ENCODE data around the gene ODAD2. TPM values are rescaled to one million over a fixed set of nuclear protein-coding genes. Genes with fewer than 3 reads are reported as not detected.

Gene ODAD2
- polyA plus RNA-seq, 1 donor from 2014 or later = not detected

DNA sequence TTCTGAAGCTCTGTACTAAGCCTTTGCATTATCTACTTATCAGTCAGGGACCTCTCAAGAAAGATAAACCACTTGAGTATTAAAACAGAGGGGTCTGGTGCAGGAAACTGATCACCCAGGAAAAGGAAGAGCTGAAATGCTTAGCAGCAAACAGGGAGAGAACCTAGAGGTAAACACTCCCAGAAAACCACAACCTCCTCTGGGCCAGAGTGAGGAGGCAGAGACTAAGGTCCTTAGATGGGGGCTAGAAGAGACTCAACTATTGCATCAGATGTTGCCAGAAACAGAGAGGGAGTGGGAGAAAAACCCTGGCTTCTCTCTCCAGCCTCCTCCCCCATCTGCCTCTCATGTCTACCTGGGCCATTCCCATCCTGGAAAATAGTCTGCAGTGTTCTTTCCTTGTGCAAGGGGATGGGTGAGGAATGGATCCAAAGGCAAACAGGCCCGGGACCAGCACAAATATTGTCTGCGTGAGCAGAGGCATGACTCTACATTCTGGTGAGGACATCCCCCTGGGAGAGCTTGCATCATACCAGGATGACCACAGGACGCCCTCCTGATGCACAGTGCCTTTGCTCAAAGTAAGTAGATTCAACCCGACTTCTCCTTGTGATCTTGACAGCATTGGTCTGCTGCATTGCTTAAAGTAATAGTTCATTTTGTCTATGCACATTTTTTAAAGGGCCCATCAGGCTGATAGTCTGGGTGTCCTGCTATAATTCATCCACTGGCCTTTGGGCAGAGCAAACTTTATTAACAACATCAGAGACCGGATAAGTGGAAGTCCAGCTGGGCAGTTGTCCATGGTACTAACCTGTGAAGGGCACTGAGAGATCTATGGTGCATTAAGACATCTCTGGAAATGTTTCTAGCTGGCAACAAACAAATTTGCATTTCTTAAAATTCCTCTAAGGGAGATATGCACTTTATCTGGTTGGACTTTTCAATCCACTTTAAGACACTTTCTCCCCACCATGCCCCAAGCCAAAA lies 22.4 kb upstream of the ODAD2 start:
- H3K4me2 ChIP-seq (ENCODE audit: low read length) = no peak overlapping the region
- H3K79me2 ChIP-seq (replicated peaks; ENCODE audit: insufficient read depth, low read length) = no peaks in the 10 kb centered on the region
- no peak overlapping the region for H3K27ac ChIP-seq (ENCODE audit: low read length)
- no peaks in the 10 kb centered on the region for H3K36me3 ChIP-seq (ENCODE audit: insufficient read depth, low read length)
- H3K4me3 ChIP-seq (ENCODE audit: low read length) = no peak overlapping the region
- H3K27me3 ChIP-seq (ENCODE audit: insufficient read depth, low read depth, low read length) = no peaks in the 10 kb centered on the region
- no peak overlapping the region for H3K9ac ChIP-seq (ENCODE audit: low read length)
- no peak overlapping the region for H2AFZ ChIP-seq (ENCODE audit: low read depth, low read length)
- no peaks in the 10 kb centered on the region for H3K9me2 ChIP-seq (ENCODE audit: insufficient read depth, low read length)
- no peaks in the 10 kb centered on the region for H4K20me1 ChIP-seq (ENCODE audit: insufficient read depth)
- no peak for TF ChIP-seq EP300 (conservative IDR thresholded peaks at IDR 0.05; ENCODE audit: poor library complexity, severe bottlenecking)
- no peak for TF ChIP-seq POLR2AphosphoS5 (IDR thresholded peaks at IDR 0.05)
- no peak for TF ChIP-seq TAF1 (IDR thresholded peaks at IDR 0.05; ENCODE audit: low read depth)
- no peak for TF ChIP-seq EZH2 (IDR thresholded peaks at IDR 0.05; ENCODE audit: borderline replicate concordance, insufficient read depth, low read length, poor library complexity, severe bottlenecking)
- TF ChIP-seq, protein P1, sequence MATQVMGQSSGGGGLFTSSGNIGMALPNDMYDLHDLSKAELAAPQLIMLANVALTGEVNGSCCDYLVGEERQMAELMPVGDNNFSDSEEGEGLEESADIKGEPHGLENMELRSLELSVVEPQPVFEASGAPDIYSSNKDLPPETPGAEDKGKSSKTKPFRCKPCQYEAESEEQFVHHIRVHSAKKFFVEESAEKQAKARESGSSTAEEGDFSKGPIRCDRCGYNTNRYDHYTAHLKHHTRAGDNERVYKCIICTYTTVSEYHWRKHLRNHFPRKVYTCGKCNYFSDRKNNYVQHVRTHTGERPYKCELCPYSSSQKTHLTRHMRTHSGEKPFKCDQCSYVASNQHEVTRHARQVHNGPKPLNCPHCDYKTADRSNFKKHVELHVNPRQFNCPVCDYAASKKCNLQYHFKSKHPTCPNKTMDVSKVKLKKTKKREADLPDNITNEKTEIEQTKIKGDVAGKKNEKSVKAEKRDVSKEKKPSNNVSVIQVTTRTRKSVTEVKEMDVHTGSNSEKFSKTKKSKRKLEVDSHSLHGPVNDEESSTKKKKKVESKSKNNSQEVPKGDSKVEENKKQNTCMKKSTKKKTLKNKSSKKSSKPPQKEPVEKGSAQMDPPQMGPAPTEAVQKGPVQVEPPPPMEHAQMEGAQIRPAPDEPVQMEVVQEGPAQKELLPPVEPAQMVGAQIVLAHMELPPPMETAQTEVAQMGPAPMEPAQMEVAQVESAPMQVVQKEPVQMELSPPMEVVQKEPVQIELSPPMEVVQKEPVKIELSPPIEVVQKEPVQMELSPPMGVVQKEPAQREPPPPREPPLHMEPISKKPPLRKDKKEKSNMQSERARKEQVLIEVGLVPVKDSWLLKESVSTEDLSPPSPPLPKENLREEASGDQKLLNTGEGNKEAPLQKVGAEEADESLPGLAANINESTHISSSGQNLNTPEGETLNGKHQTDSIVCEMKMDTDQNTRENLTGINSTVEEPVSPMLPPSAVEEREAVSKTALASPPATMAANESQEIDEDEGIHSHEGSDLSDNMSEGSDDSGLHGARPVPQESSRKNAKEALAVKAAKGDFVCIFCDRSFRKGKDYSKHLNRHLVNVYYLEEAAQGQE (IDR thresholded peaks at IDR 0.05; ENCODE audit: borderline replicate concordance) = no peak
- TF ChIP-seq, protein P2, sequence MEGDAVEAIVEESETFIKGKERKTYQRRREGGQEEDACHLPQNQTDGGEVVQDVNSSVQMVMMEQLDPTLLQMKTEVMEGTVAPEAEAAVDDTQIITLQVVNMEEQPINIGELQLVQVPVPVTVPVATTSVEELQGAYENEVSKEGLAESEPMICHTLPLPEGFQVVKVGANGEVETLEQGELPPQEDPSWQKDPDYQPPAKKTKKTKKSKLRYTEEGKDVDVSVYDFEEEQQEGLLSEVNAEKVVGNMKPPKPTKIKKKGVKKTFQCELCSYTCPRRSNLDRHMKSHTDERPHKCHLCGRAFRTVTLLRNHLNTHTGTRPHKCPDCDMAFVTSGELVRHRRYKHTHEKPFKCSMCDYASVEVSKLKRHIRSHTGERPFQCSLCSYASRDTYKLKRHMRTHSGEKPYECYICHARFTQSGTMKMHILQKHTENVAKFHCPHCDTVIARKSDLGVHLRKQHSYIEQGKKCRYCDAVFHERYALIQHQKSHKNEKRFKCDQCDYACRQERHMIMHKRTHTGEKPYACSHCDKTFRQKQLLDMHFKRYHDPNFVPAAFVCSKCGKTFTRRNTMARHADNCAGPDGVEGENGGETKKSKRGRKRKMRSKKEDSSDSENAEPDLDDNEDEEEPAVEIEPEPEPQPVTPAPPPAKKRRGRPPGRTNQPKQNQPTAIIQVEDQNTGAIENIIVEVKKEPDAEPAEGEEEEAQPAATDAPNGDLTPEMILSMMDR (IDR thresholded peaks at IDR 0.05; ENCODE audit: poor library complexity, severe bottlenecking) = no peak
- TF ChIP-seq SMC3 (conservative IDR thresholded peaks at IDR 0.05; ENCODE audit: poor library complexity) = no peak
- no peak for TF ChIP-seq MXI1 (conservative IDR thresholded peaks at IDR 0.05; ENCODE audit: poor library complexity, severe bottlenecking)
- TF ChIP-seq RAD21 (conservative IDR thresholded peaks at IDR 0.05) = no peak
- no peaks in the 10 kb centered on the region for H3F3A ChIP-seq (ENCODE audit: insufficient read depth, low read length, poor library complexity, severe bottlenecking)
- H3K9me3 ChIP-seq (ENCODE audit: low read length) = no peaks in the 10 kb centered on the region

DNA sequence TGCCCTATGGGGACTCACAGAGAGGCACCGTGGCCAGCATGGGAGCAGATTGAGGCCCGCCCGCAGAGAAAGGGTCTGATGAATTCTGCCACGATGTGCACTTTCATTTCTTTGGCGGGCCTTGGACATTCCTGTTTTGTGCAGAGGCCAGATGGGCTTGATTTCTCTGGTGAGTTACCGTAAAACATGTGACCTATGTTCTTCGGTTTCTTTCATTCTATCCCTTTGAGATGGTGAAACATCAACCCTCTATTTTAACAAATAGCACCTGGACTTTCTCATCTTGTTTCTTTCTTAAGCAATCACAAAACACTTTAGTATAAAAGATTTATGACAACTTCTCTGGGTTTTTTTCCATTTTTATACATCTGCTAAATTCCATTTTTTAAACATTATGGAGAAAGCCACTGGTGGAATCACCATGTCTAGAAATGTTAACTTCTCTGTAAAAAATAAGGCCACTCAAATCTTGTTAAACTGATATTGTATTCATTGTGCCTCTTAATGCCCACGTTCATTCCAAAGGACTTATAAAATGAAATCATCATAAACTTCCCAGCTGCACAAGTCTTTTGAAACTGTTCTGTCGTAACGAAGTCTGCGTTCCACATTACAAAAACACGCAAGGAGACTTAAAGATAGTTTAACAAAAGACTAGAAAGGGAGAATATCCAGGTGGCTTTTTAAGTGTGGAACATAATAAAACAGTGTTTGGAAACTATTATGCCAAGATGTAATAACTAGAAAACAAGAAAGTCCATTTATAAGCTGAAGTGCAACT lies 21.4 kb upstream of the ODAD2 start:
- no peaks in the 10 kb centered on the region for H4K20me1 ChIP-seq (ENCODE audit: insufficient read depth)
- H2AFZ ChIP-seq (ENCODE audit: low read depth, low read length) = no peak overlapping the region
- no peak overlapping the region for H3K27ac ChIP-seq (ENCODE audit: low read length)
- no peaks in the 10 kb centered on the region for H3K9me3 ChIP-seq (ENCODE audit: low read length)
- H3K79me2 ChIP-seq (replicated peaks; ENCODE audit: insufficient read depth, low read length) = no peaks in the 10 kb centered on the region
- no peaks in the 10 kb centered on the region for H3K27me3 ChIP-seq (ENCODE audit: insufficient read depth, low read depth, low read length)
- no peaks in the 10 kb centered on the region for H3K36me3 ChIP-seq (ENCODE audit: insufficient read depth, low read length)
- H3F3A ChIP-seq (ENCODE audit: insufficient read depth, low read length, poor library complexity, severe bottlenecking) = no peaks in the 10 kb centered on the region
- no peak for TF ChIP-seq SMC3 (conservative IDR thresholded peaks at IDR 0.05; ENCODE audit: poor library complexity)
- TF ChIP-seq RAD21 (conservative IDR thresholded peaks at IDR 0.05) = no peak
- no peak for TF ChIP-seq MXI1 (conservative IDR thresholded peaks at IDR 0.05; ENCODE audit: poor library complexity, severe bottlenecking)
- no peak for TF ChIP-seq TAF1 (IDR thresholded peaks at IDR 0.05; ENCODE audit: low read depth)
- no peak for TF ChIP-seq POLR2AphosphoS5 (IDR thresholded peaks at IDR 0.05)
- TF ChIP-seq, protein P2 (IDR thresholded peaks at IDR 0.05; ENCODE audit: poor library complexity, severe bottlenecking) = no peak
- no peak for TF ChIP-seq EZH2 (IDR thresholded peaks at IDR 0.05; ENCODE audit: borderline replicate concordance, insufficient read depth, low read length, poor library complexity, severe bottlenecking)
- TF ChIP-seq, protein P1 (IDR thresholded peaks at IDR 0.05; ENCODE audit: borderline replicate concordance) = no peak
- no peak for TF ChIP-seq EP300 (conservative IDR thresholded peaks at IDR 0.05; ENCODE audit: poor library complexity, severe bottlenecking)
- H3K4me2 ChIP-seq (ENCODE audit: low read length) = no peak overlapping the region
- H3K9me2 ChIP-seq (ENCODE audit: insufficient read depth, low read length) = no peaks in the 10 kb centered on the region
- no peak overlapping the region for H3K4me3 ChIP-seq (ENCODE audit: low read length)
- H3K9ac ChIP-seq (ENCODE audit: low read length) = no peak overlapping the region
